Transverse colon (tissue), 4 donors: Measurements from ENCODE around the gene MAP2K6. TPM values are rescaled to one million over a fixed set of nuclear protein-coding genes. Genes with fewer than 3 reads are reported as not detected.

ENCODE experiments used
- DNase-seq: peaks from one replicate; pipeline ENCODE4 v3.0.0-alpha.2; 2019
- H3K27ac ChIP-seq, 4 donors: fragments of 200-600 bp; sonication (generic); 2 replicates each; pipeline ENCODE4 v1.5.1; 2016 to 2018; ENCODE audit warnings: inconsistent platforms in 4 of 4
- H3K27me3 ChIP-seq: fragments of 200-600 bp; sonication (generic); 2 replicates; pipeline ENCODE4 v1.5.1; 2017; ENCODE audit warnings: inconsistent platforms
- H3K36me3 ChIP-seq, 4 donors: fragments of 200-600 bp; sonication (generic); 2 replicates each; pipeline ENCODE4 v1.5.1; 2017 to 2019; ENCODE audit warnings: inconsistent platforms in 4 of 4
- H3K4me1 ChIP-seq, 4 donors: fragments of 200-600 bp; sonication (generic); 2 replicates each; pipeline ENCODE4 v1.5.1; 2017 to 2020; ENCODE audit warnings: inconsistent platforms in 4 of 4
- H3K4me3 ChIP-seq, 4 donors: fragments of 200-600 bp; sonication (generic); 1 replicate in 1 of 4; 2 replicates in 3 of 4; pipeline versions ENCODE4 v1.5.1 to v1.6.1; 2017 to 2019; ENCODE audit warnings: inconsistent platforms in 4 of 4
- H3K9me3 ChIP-seq, 2 donors: fragments of 200-600 bp; sonication (generic); 2 replicates each; pipeline ENCODE4 v1.5.1; 2017 to 2019; ENCODE audit warnings: inconsistent platforms in 2 of 2
- CTCF ChIP-seq, 5 experiments: fragments of 200-600 bp in 3 of 5; fragments of 450-650 bp in 2 of 5; sonication (generic) in 3 of 5; IDR thresholded peaks; 1 replicate in 2 of 5; 2 replicates in 3 of 5; pipeline ENCODE4 v1.5.1; 2016 to 2017; ENCODE audit warnings: antibody characterized with exemption in 5 of 5, inconsistent platforms in 3 of 5, mild to moderate bottlenecking in 2 of 5, moderate library complexity in 1 of 5
- EP300 ChIP-seq: sonication (generic); formaldehyde crosslinking; IDR thresholded peaks from one replicate; pipeline ENCODE4 v1.6.1; 2017; ENCODE audit warnings: antibody characterized with exemption, low read depth
- POLR2A ChIP-seq: fragments of 450-650 bp; IDR thresholded peaks from one replicate; pipeline ENCODE4 v1.6.1; 2016; ENCODE audit warnings: antibody characterized with exemption, mild to moderate bottlenecking, moderate library complexity
- POLR2AphosphoS5 ChIP-seq, 3 donors: sonication (generic); formaldehyde crosslinking; IDR thresholded peaks; one replicate each; pipeline ENCODE4 v1.6.1; 2016; ENCODE audit warnings: antibody characterized with exemption in 3 of 3
- WGBS, 2 donors: methylation state at CpG; one replicate each; pipeline ENCODE4 v1.1.5; 2018; ENCODE audit warnings: low coverage in 1 of 2; 5-methylcytosine and 5-hydroxymethylcytosine counted together
- in situ Hi-C, 4 donors: fragments of 200-750 bp; cut with MboI; loops; one replicate each; pipeline versions ENCODE4 v1.15.0 to v1.15.1; 2017; ENCODE audit warnings: low sequenced_read_pairs in 3 of 4, low pct_ligation_motif_present in 1 of 4, low pct_unique_long_range_greater_than_20kb in 1 of 4
- intact Hi-C: fragments of 100-400 bp; cut with DNase I; formaldehyde crosslinking; loops from one replicate; pipeline ENCODE4 v1.15.1; 2023; ENCODE audit warnings: low total_unique reads
- total RNA-seq, 4 donors: library from RNA; depleted of rRNA; stranded (reverse); fragments of >200 nt; gene quantifications; one replicate each; pipeline ENCODE4 v1.1.0, GENCODE V29; 2016

The MAP2K6 gene
- total RNA-seq, 4 donors from 2014 or later = 16.1 to 50.7 (median 45.8) TPM

GRCh38 chr17:69512946-69513345 is 98.4 kb downstream of the MAP2K6 start:
- in situ Hi-C loops = loop anchor here in 2 of 4 donors (25.0 kb wide), 2 partner anchors 126 to 176 kb away; partner anchors contain the start of gene ABCA5 (in 1 of the 2)
- TF ChIP-seq POLR2A (no peak), EP300 (no peak), POLR2AphosphoS5 (IDR thresholded peaks at IDR 0.05) (no peak), CTCF (IDR thresholded peaks at IDR 0.05) (no peak)
- Histone ChIP-seq H3K9me3 (no peaks in the 10 kb centered on the region), H3K27ac (no peak overlapping the region), H3K4me3 (no peak overlapping the region), H3K4me1 (no peaks in the 10 kb centered on the region), H3K27me3 (no peaks in the 10 kb centered on the region), H3K36me3 (peaks cover 0 to 6% (median 0%) of the 10 kb centered on the region in 4 donors)
- no peak for DNase-seq
- 85 to 88% methylated on average over 3 to 5 of the region's 5 CpGs for WGBS, 2 donors
- intact Hi-C loops = no loop called here

GRCh38 chr17:69516225-69516624 is 101.7 kb downstream of the MAP2K6 start:
- H3K27me3 ChIP-seq = no peaks in the 10 kb centered on the region
- TF ChIP-seq CTCF (IDR thresholded peaks at IDR 0.05) (no peak), POLR2A (no peak), EP300 (no peak), POLR2AphosphoS5 (IDR thresholded peaks at IDR 0.05) (no peak)
- H3K36me3 ChIP-seq = peaks cover 0 to 19% (median 5%) of the 10 kb centered on the region in 4 donors
- H3K9me3 ChIP-seq = no peaks in the 10 kb centered on the region
- H3K27ac ChIP-seq = no peak overlapping the region
- no peak overlapping the region for H3K4me3 ChIP-seq
- in situ Hi-C loops (loop anchor here in 2 of 4 donors (25.0 kb wide), 2 partner anchors 129 to 179 kb away; partner anchors contain the start of gene ABCA5 (in 1 of the 2)), intact Hi-C loops (no loop called here)
- no peak for DNase-seq
- 95 to 100% methylated on average over 2 of the region's 2 CpGs for WGBS, 2 donors
- H3K4me1 ChIP-seq = no peaks in the 10 kb centered on the region

GRCh38 chr17:69516911-69517310 is 102.4 kb downstream of the MAP2K6 start:
- Histone ChIP-seq H3K4me1 (no peaks in the 10 kb centered on the region), H3K4me3 (no peak overlapping the region), H3K27ac (no peak overlapping the region), H3K9me3 (no peaks in the 10 kb centered on the region), H3K36me3 (peaks cover 0 to 19% (median 6%) of the 10 kb centered on the region in 4 donors), H3K27me3 (no peaks in the 10 kb centered on the region)
- no peak for DNase-seq
- TF ChIP-seq POLR2AphosphoS5 (IDR thresholded peaks at IDR 0.05) (no peak), CTCF (IDR thresholded peaks at IDR 0.05) (no peak), EP300 (no peak), POLR2A (no peak)
- 79 to 100% methylated on average over 1 to 2 of the region's 2 CpGs for WGBS, 2 donors
- in situ Hi-C loops = loop anchor here in 2 of 4 donors (25.0 kb wide), 2 partner anchors 130 to 180 kb away; partner anchors contain the start of gene ABCA5 (in 1 of the 2)
- intact Hi-C loops = no loop called here

GRCh38 chr17:69518951-69519350 is 104.5 kb downstream of the MAP2K6 start:
- Histone ChIP-seq H3K9me3 (no peaks in the 10 kb centered on the region), H3K4me1 (peaks cover 0 to 8% (median 0%) of the 10 kb centered on the region in 4 donors), H3K4me3 (no peak overlapping the region), H3K27me3 (no peaks in the 10 kb centered on the region), H3K27ac (no peak overlapping the region), H3K36me3 (peaks cover 0 to 19% (median 6%) of the 10 kb centered on the region in 4 donors)
- DNase-seq = no peak
- intact Hi-C loops = no loop called here
- whole genome bisulfite sequencing, 2 donors = 93 to 94% methylated on average over 5 of the region's 5 CpGs
- in situ Hi-C loops = loop anchor here in 2 of 4 donors (25.0 kb wide), 2 partner anchors 132 to 182 kb away; partner anchors contain the start of gene ABCA5 (in 1 of the 2)
- TF ChIP-seq POLR2AphosphoS5 (IDR thresholded peaks at IDR 0.05) = no peak
- TF ChIP-seq POLR2A = no peak
- TF ChIP-seq EP300 = no peak
- no peak for TF ChIP-seq CTCF (IDR thresholded peaks at IDR 0.05)
